ENCODE data around the gene TPX2.
"Not testable (repeated sequence)": the region's sequence is repeated elsewhere in the genome, so short reads cannot be mapped to it uniquely, and the experiment has no call there.

Gene TPX2

GRCh38 chr20:31806564-31807355, 67.7 kb downstream of the TPX2 start:
- DNase-seq (ENCODE audit: low spot score): no peak
- no peak for TF ChIP-seq CTCF (IDR thresholded peaks at IDR 0.05; ENCODE audit: extremely low read depth, missing control alignments)

GRCh38 chr20:31808481-31808880, 69.4 kb downstream of the TPX2 start:
- DNase-seq (ENCODE audit: low spot score): no peak

GRCh38 chr20:31809661-31810060, 70.6 kb downstream of the TPX2 start:
- TF ChIP-seq CTCF (IDR thresholded peaks at IDR 0.05; ENCODE audit: extremely low read depth, missing control alignments): no peak

More at GRCh38 chr20:31808481-31808880, 69.4 kb downstream of the TPX2 start:
- no peak for TF ChIP-seq CTCF (IDR thresholded peaks at IDR 0.05; ENCODE audit: extremely low read depth, missing control alignments)

GRCh38 chr20:31811198-31811597, 72.1 kb downstream of the TPX2 start:
- TF ChIP-seq CTCF (IDR thresholded peaks at IDR 0.05; ENCODE audit: extremely low read depth, missing control alignments): no peak
- DNase-seq (ENCODE audit: low spot score): no peak

More at GRCh38 chr20:31809661-31810060, 70.6 kb downstream of the TPX2 start:
- DNase-seq (ENCODE audit: low spot score): no peak

- DNase-seq (ENCODE audit: low spot score): no peak
- TF ChIP-seq CTCF (IDR thresholded peaks at IDR 0.05; ENCODE audit: extremely low read depth, missing control alignments): no peak
Observed at GRCh38 chr20:31811796-31812728, 73.0 kb downstream of the TPX2 start.

- no peak for TF ChIP-seq CTCF (IDR thresholded peaks at IDR 0.05; ENCODE audit: extremely low read depth, missing control alignments)
- DNase-seq (ENCODE audit: low spot score): no peak
Observed at GRCh38 chr20:31813611-31814010, 74.5 kb downstream of the TPX2 start.

- DNase-seq (ENCODE audit: low spot score): not testable (repeated sequence)
Observed at GRCh38 chr20:31814142-31814541, 75.1 kb downstream of the TPX2 start.

Measured in GM20000 (cell line).